PC-3 (cell line): ENCODE data around the gene SLC6A7. TPM values are rescaled to one million over a fixed set of nuclear protein-coding genes. Genes with fewer than 3 reads are reported as not detected.

Experiments used
- ATAC-seq: fragments of 200-7000 bp; cut with Tn5 transposase; 2 replicates; pipeline ENCODE4 v1.9.1; 2020; ENCODE audit warnings: mild to moderate bottlenecking, moderate library complexity
- BruUV-seq: library from RNA; stranded (reverse); fragments of 400-500 nt; replicated peaks from 2 replicates; lab custom pipeline; 2021; lab: Mats Ljungman, UMichigan
- CTCF ChIA-PET: fragments of 300-600 bp; sonication (Branson Sonifier 250); formaldehyde crosslinking; loops from one replicate; lab custom pipeline; 2022; ENCODE audit warnings: antibody characterized with exemption; lab: Charles Lee
- POLR2A ChIA-PET: fragments of 300-600 bp; sonication (Branson Sonifier 250); formaldehyde crosslinking; loops from one replicate; lab custom pipeline; 2022; ENCODE audit warnings: antibody characterized with exemption; ENCODE audit not compliant: unreplicated experiment; lab: Charles Lee
- DNase-seq: peaks from one replicate; pipeline ENCODE4 v3.0.0-alpha.2; 2015
- H2AFZ ChIP-seq: fragments of 300-600 bp; sonication (generic); 2 replicates; pipeline ENCODE4 v1.6.0; 2016; ENCODE audit warnings: antibody characterized with exemption, low read length
- H3F3A ChIP-seq: fragments of 300-600 bp; sonication (generic); one replicate; pipeline ENCODE4 v1.6.0; 2017; ENCODE audit warnings: antibody characterized with exemption, low read length, control low read depth, mild to moderate bottlenecking; ENCODE audit not compliant: unreplicated experiment
- H3K27ac ChIP-seq: fragments of 300-600 bp; sonication (generic); 2 replicates; pipeline ENCODE4 v1.5.1; 2016; ENCODE audit warnings: mild to moderate bottlenecking, low read length
- H3K27me3 ChIP-seq: fragments of 300-600 bp; sonication (generic); 2 replicates; pipeline ENCODE4 v1.6.1; 2016; ENCODE audit warnings: low read length, mixed read lengths
- H3K36me3 ChIP-seq: fragments of 300-600 bp; sonication (generic); 2 replicates; pipeline ENCODE4 v1.6.1; 2016; ENCODE audit warnings: low read depth, mixed run types, low read length, mixed read lengths
- H3K4me1 ChIP-seq: fragments of 300-600 bp; sonication (generic); 2 replicates; pipeline ENCODE4 v1.5.1; 2016; ENCODE audit warnings: low read length; ENCODE audit not compliant: insufficient read depth
- H3K4me2 ChIP-seq: fragments of 300-600 bp; sonication (generic); 2 replicates; pipeline ENCODE4 v1.6.0; 2016; ENCODE audit warnings: low read length
- H3K4me3 ChIP-seq: fragments of 300-600 bp; sonication (generic); 2 replicates; pipeline ENCODE4 v1.5.1; 2016; ENCODE audit warnings: mild to moderate bottlenecking, low read length, mixed read lengths
- H3K79me2 ChIP-seq: fragments of 300-600 bp; sonication (generic); 2 replicates; pipeline ENCODE4 v1.6.1; 2017; ENCODE audit warnings: low read length, mixed read lengths
- H3K9ac ChIP-seq: fragments of 300-600 bp; sonication (generic); 2 replicates; pipeline ENCODE4 v1.6.0; 2016; ENCODE audit warnings: mild to moderate bottlenecking, low read length
- H3K9me2 ChIP-seq: fragments of 300-600 bp; sonication (generic); replicated peaks from 2 replicates; pipeline ENCODE4 v1.6.1; 2016; ENCODE audit warnings: mixed run types, low read length, mixed read lengths
- H3K9me3 ChIP-seq: fragments of 300-600 bp; sonication (generic); 2 replicates; pipeline ENCODE4 v1.6.1; 2016; ENCODE audit warnings: low read length, mixed read lengths
- H4K20me1 ChIP-seq: fragments of 300-600 bp; sonication (generic); 2 replicates; pipeline ENCODE4 v1.6.1; 2016; ENCODE audit warnings: low read length, mixed read lengths
- CTCF ChIP-seq: fragments of 300-600 bp; sonication (generic); conservative IDR thresholded peaks from 2 replicates; pipeline ENCODE4 v1.5.1; 2017; ENCODE audit warnings: antibody characterized with exemption, low read depth, mild to moderate bottlenecking, low read length
- EZH2 ChIP-seq: fragments of 300-600 bp; sonication (generic); IDR thresholded peaks from one replicate; pipeline ENCODE4 v1.6.1; 2017; ENCODE audit warnings: antibody characterized with exemption, mild to moderate bottlenecking, low read length; ENCODE audit not compliant: unreplicated experiment
- EZH2phosphoT487 ChIP-seq: fragments of 300-600 bp; sonication (generic); IDR thresholded peaks from 2 replicates; pipeline ENCODE4 v1.6.1; 2018; ENCODE audit warnings: mild to moderate bottlenecking, antibody characterized with exemption, low read length, borderline replicate concordance
- intact Hi-C: fragments of 100-400 bp; cut with micrococcal nuclease; formaldehyde crosslinking; loops from 2 replicates; pipeline ENCODE4 v1.9.0; 2023
- total RNA-seq: library from RNA; depleted of rRNA; stranded (reverse); fragments of >200 nt; gene quantifications from 2 replicates; pipeline ENCODE4 v1.2.3, GENCODE V29; 2014

The SLC6A7 gene
- total RNA-seq, 1 experiment from 2014 or later, result 0.29 TPM

GRCh38 chr5:150254363-150254762 lies 64.5 kb downstream of the SLC6A7 start:
- ChIA-PET CTCF (no interaction called here), POLR2A (no interaction called here)
- Histone ChIP-seq H3K4me1 (no peaks in the 10 kb centered on the region), H2AFZ (no peak overlapping the region), H3K79me2 (no peaks in the 10 kb centered on the region), H3K9ac (no peak overlapping the region), H4K20me1 (no peaks in the 10 kb centered on the region), H3K27ac (no peak overlapping the region), H3K4me3 (no peak overlapping the region), H3F3A (no peaks in the 10 kb centered on the region), H3K4me2 (no peak overlapping the region), H3K36me3 (no peaks in the 10 kb centered on the region), H3K9me3 (no peaks in the 10 kb centered on the region), H3K9me2 (no peaks in the 10 kb centered on the region), H3K27me3 (no peaks in the 10 kb centered on the region)
- ATAC-seq (no peak), DNase-seq (no peak)
- intact Hi-C loops, result no loop called here
- BruUV-seq, result no TSS peak
- TF ChIP-seq EZH2 (no peak), CTCF (no peak), EZH2phosphoT487 (no peak)

- no peak for TF ChIP-seq CTCF
- no peak for TF ChIP-seq EZH2
- TF ChIP-seq EZH2phosphoT487, result no peak
These were observed 64.9 kb downstream of the SLC6A7 start for GRCh38 chr5:150254774-150255173.

GRCh38 chr5:150255659-150256409 lies 66.0 kb downstream of the SLC6A7 start:
- intact Hi-C loops, result no loop called here
- ChIA-PET POLR2A (no interaction called here), CTCF (interaction anchor here (0.6 kb wide), 1 partner anchor 32 kb away, joined by 5 read pairs; no protein-coding TSS in a partner anchor)
- H3K4me3 ChIP-seq, result no peak overlapping the region
- no peak for TF ChIP-seq CTCF
- no peak for TF ChIP-seq EZH2
- no peak for TF ChIP-seq EZH2phosphoT487
- peaks cover 3% of the 10 kb centered on the region for H3K4me1 ChIP-seq
- no peaks in the 10 kb centered on the region for H3K27me3 ChIP-seq
- H3K27ac ChIP-seq, result no peak overlapping the region
- no peaks in the 10 kb centered on the region for H3F3A ChIP-seq
- H3K79me2 ChIP-seq, result no peaks in the 10 kb centered on the region
- H3K9ac ChIP-seq, result no peak overlapping the region
- H3K9me2 ChIP-seq, result no peaks in the 10 kb centered on the region
- H3K4me2 ChIP-seq, result no peak overlapping the region
- ATAC-seq (no peak), DNase-seq (no peak)
- H4K20me1 ChIP-seq, result no peaks in the 10 kb centered on the region
- H2AFZ ChIP-seq, result no peak overlapping the region
- no TSS peak for BruUV-seq
- H3K36me3 ChIP-seq, result no peaks in the 10 kb centered on the region
- no peaks in the 10 kb centered on the region for H3K9me3 ChIP-seq

More at GRCh38 chr5:150254774-150255173, 64.9 kb downstream of the SLC6A7 start:
- Histone ChIP-seq H4K20me1 (no peaks in the 10 kb centered on the region), H3K27me3 (no peaks in the 10 kb centered on the region), H3K79me2 (no peaks in the 10 kb centered on the region), H3K9me3 (no peaks in the 10 kb centered on the region), H3K9ac (no peak overlapping the region), H3K9me2 (no peaks in the 10 kb centered on the region), H2AFZ (no peak overlapping the region), H3K36me3 (no peaks in the 10 kb centered on the region), H3K27ac (no peak overlapping the region), H3F3A (no peaks in the 10 kb centered on the region), H3K4me1 (no peaks in the 10 kb centered on the region), H3K4me2 (no peak overlapping the region), H3K4me3 (no peak overlapping the region)
- no peak for DNase-seq
- no peak for ATAC-seq
- ChIA-PET CTCF (interaction anchor here (0.6 kb wide), 1 partner anchor 520 kb away, joined by 3 read pairs; no protein-coding TSS in a partner anchor), POLR2A (no interaction called here)
- BruUV-seq, result no TSS peak
- intact Hi-C loops, result no loop called here
